Suprapubic skin (tissue), 4 donors: ENCODE data around the gene TOM1.

Experiments
- CTCF ChIP-seq, 2 donors: fragments of 200-600 bp in 1 of 2; fragments of 450-650 bp in 1 of 2; sonication (generic) in 1 of 2; IDR thresholded peaks; one replicate each; pipeline ENCODE4 v1.5.1; 2016 to 2019; ENCODE audit warnings: antibody characterized with exemption in 2 of 2, mild to moderate bottlenecking in 1 of 2, moderate library complexity in 1 of 2
- EP300 ChIP-seq: sonication (generic); formaldehyde crosslinking; IDR thresholded peaks from one replicate; pipeline ENCODE4 v1.6.1; 2017; ENCODE audit warnings: antibody characterized with exemption
- POLR2A ChIP-seq, 2 donors: fragments of 450-650 bp; IDR thresholded peaks; one replicate each; pipeline ENCODE4 v1.6.1; 2017; ENCODE audit warnings: antibody characterized with exemption in 2 of 2, mild to moderate bottlenecking in 2 of 2, moderate library complexity in 2 of 2
- POLR2AphosphoS5 ChIP-seq, 3 donors: sonication (generic); formaldehyde crosslinking; IDR thresholded peaks; one replicate each; pipeline ENCODE4 v1.6.1; 2017; ENCODE audit warnings: antibody characterized with exemption in 3 of 3

- TF ChIP-seq POLR2AphosphoS5 (IDR thresholded peaks at IDR 0.05) (no peak), POLR2A (IDR thresholded peaks at IDR 0.05) (no peak), CTCF (IDR thresholded peaks at IDR 0.05) (no peak), EP300 (no peak)
Observed at GRCh38 chr22:35305525-35306070, 5.9 kb downstream of the TOM1 start.
